Measurements from ENCODE around the gene NLRP13. TPM values are rescaled to one million over a fixed set of nuclear protein-coding genes. Genes with fewer than 3 reads are reported as not detected.

NLRP13 gene
- total RNA-seq, 1 experiment from 2014 or later: not detected

- POLR2A ChIA-PET: no interaction called here
- no peaks in the 10 kb centered on the region; the same call in 1 of the 2 replicates for H3K27me3 ChIP-seq (ENCODE audit: control insufficient read depth, insufficient read depth, low read length)
Observed at GRCh38 chr19:55898911-55899310, 33.2 kb downstream of the NLRP13 start.

GRCh38 chr19:55882626-55883025 lies 49.5 kb downstream of the NLRP13 start:
- DNase-seq (ENCODE audit: low read depth, low spot score): no peak
- no peak overlapping the region for H3K27ac ChIP-seq (ENCODE audit: low read length)
- ChIA-PET POLR2A (no interaction called here), CTCF (interaction anchor here (0.7 kb wide), 1 partner anchor 106 kb away, joined by 7 read pairs; no protein-coding TSS in a partner anchor)
- peaks cover 10% of the 10 kb centered on the region for H3K27me3 ChIP-seq (ENCODE audit: control insufficient read depth, insufficient read depth, low read length)
- no TSS peak for BruUV-seq (replicated peaks)
- intact Hi-C loops (cut with micrococcal nuclease; ENCODE audit: unreplicated experiment): no loop called here
- ATAC-seq: no peak
- no peaks in the 10 kb centered on the region for H3K36me3 ChIP-seq (ENCODE audit: control insufficient read depth, insufficient read depth, low read length)
- no peaks in the 10 kb centered on the region for H3K4me1 ChIP-seq (ENCODE audit: control insufficient read depth, insufficient read depth, low read length)
- in situ Hi-C loops (cut with HindIII; ENCODE audit: low pct_unique_long_range_greater_than_20kb, low sequenced_read_pairs): no loop called here
- no peak for TF ChIP-seq CTCF (IDR thresholded peaks at IDR 0.05)
- TF ChIP-seq SIN3A (IDR thresholded peaks at IDR 0.05; ENCODE audit: borderline replicate concordance, insufficient read depth, low read depth, low read length): no peak
- TF ChIP-seq POLR2AphosphoS5 (IDR thresholded peaks at IDR 0.05; ENCODE audit: low read depth, low read length): no peak
- TF ChIP-seq TCF7L2 (IDR thresholded peaks at IDR 0.05; ENCODE audit: low read depth, low read length): no peak
- TF ChIP-seq REST (IDR thresholded peaks at IDR 0.05; ENCODE audit: insufficient read depth in 1 of 2, low read depth in 2 of 2, low read length in 1 of 2): no peak
- no peak overlapping the region for H3K4me3 ChIP-seq (ENCODE audit: low read depth in 2 of 2, low read length in 2 of 2)
- H3K9me3 ChIP-seq (ENCODE audit: control insufficient read depth, insufficient read depth, low read depth, low read length): no peaks in the 10 kb centered on the region

More at GRCh38 chr19:55898911-55899310, 33.2 kb downstream of the NLRP13 start:
- no peak overlapping the region for H3K27ac ChIP-seq (ENCODE audit: low read length)
- CTCF ChIA-PET: no interaction called here
- ATAC-seq (no peak), DNase-seq (ENCODE audit: low read depth, low spot score) (no peak)
- TF ChIP-seq SIN3A (IDR thresholded peaks at IDR 0.05; ENCODE audit: borderline replicate concordance, insufficient read depth, low read depth, low read length): no peak
- TF ChIP-seq CTCF (IDR thresholded peaks at IDR 0.05): no peak
- no peak for TF ChIP-seq TCF7L2 (IDR thresholded peaks at IDR 0.05; ENCODE audit: low read depth, low read length)
- no peak for TF ChIP-seq REST (IDR thresholded peaks at IDR 0.05; ENCODE audit: insufficient read depth in 1 of 2, low read depth in 2 of 2, low read length in 1 of 2)
- TF ChIP-seq POLR2AphosphoS5 (IDR thresholded peaks at IDR 0.05; ENCODE audit: low read depth, low read length): no peak
- BruUV-seq (replicated peaks): no TSS peak
- H3K4me3 ChIP-seq (ENCODE audit: low read depth in 2 of 2, low read length in 2 of 2): no peak overlapping the region
- in situ Hi-C loops (cut with HindIII; ENCODE audit: low pct_unique_long_range_greater_than_20kb, low sequenced_read_pairs): no loop called here
- H3K36me3 ChIP-seq (ENCODE audit: control insufficient read depth, insufficient read depth, low read length): no peaks in the 10 kb centered on the region
- intact Hi-C loops (cut with micrococcal nuclease; ENCODE audit: unreplicated experiment): no loop called here
- no peaks in the 10 kb centered on the region for H3K9me3 ChIP-seq (ENCODE audit: control insufficient read depth, insufficient read depth, low read depth, low read length)
- 0 out of 2 replicates have a peak, but pooled peaks cover 3% of the 10 kb centered on the region for H3K4me1 ChIP-seq (ENCODE audit: control insufficient read depth, insufficient read depth, low read length)

Data from Panc1 (cell line).